HL-60 (cell line): ENCODE results near the gene MYH10.

Source experiments
- GABPA ChIP-seq: IDR thresholded peaks from 2 replicates; pipeline ENCODE4 v1.6.1; 2012; ENCODE audit warnings: low read depth
- POLR2AphosphoS5 ChIP-seq: IDR thresholded peaks from 2 replicates; pipeline ENCODE4 v1.6.1; 2012; ENCODE audit warnings: low read depth

- TF ChIP-seq GABPA (no peak), POLR2AphosphoS5 (no peak)
Observed at GRCh38 chr17:8602679-8603078, 27.8 kb downstream of the MYH10 start.
